ENCODE measurements around the gene LPP.

- no peak for TF ChIP-seq POLR2AphosphoS5 (IDR thresholded peaks at IDR 0.05; ENCODE audit: low read depth, low read length)
- no peak for TF ChIP-seq TAF1 (IDR thresholded peaks at IDR 0.05; ENCODE audit: borderline replicate concordance, low read depth, low read length)
These were observed 134.0 kb downstream of the LPP start for GRCh38 chr3:188287762-188288505.
